ENCODE measurements around the gene SCN7A. TPM values are rescaled to one million over a fixed set of nuclear protein-coding genes. Genes with fewer than 3 reads are reported as not detected.
"Not testable (repeated sequence)": the region's sequence is repeated elsewhere in the genome, so short reads cannot be mapped to it uniquely, and the experiment has no call there.

Gene SCN7A
- total RNA-seq, 4 donors from 2014 or later, result 0.99 to 23.1 (median 3.5) TPM

GRCh38 chr2:166365239-166365638, 128.8 kb downstream of the SCN7A start:
- WGBS, 2 donors, result 89 to 94% methylated on average over 3 of the region's 3 CpGs
- intact Hi-C loops (cut with DNase I), result no loop called here
- Histone ChIP-seq H3K27ac (no peak overlapping the region), H3K4me3 (no peak overlapping the region), H3K36me3 (no peaks in the 10 kb centered on the region), H3K4me1 (no peaks in the 10 kb centered on the region), H3K27me3 (no peaks in the 10 kb centered on the region), H3K9me3 (no peaks in the 10 kb centered on the region)
- TF ChIP-seq, protein P1, sequence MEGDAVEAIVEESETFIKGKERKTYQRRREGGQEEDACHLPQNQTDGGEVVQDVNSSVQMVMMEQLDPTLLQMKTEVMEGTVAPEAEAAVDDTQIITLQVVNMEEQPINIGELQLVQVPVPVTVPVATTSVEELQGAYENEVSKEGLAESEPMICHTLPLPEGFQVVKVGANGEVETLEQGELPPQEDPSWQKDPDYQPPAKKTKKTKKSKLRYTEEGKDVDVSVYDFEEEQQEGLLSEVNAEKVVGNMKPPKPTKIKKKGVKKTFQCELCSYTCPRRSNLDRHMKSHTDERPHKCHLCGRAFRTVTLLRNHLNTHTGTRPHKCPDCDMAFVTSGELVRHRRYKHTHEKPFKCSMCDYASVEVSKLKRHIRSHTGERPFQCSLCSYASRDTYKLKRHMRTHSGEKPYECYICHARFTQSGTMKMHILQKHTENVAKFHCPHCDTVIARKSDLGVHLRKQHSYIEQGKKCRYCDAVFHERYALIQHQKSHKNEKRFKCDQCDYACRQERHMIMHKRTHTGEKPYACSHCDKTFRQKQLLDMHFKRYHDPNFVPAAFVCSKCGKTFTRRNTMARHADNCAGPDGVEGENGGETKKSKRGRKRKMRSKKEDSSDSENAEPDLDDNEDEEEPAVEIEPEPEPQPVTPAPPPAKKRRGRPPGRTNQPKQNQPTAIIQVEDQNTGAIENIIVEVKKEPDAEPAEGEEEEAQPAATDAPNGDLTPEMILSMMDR (IDR thresholded peaks at IDR 0.05), result no peak
- TF ChIP-seq POLR2A (IDR thresholded peaks at IDR 0.05), result no peak
- no peak for DNase-seq

GRCh38 chr2:166364476-166365161, 129.4 kb downstream of the SCN7A start:
- Histone ChIP-seq H3K27ac (no peak overlapping the region), H3K27me3 (no peaks in the 10 kb centered on the region), H3K4me1 (no peaks in the 10 kb centered on the region), H3K4me3 (no peak overlapping the region), H3K9me3 (no peaks in the 10 kb centered on the region), H3K36me3 (no peaks in the 10 kb centered on the region)
- DNase-seq, result no peak
- intact Hi-C loops (cut with DNase I), result no loop called here
- no peak for TF ChIP-seq POLR2A (IDR thresholded peaks at IDR 0.05)
- TF ChIP-seq, protein P1 (IDR thresholded peaks at IDR 0.05), result no peak
- 86% methylated on average over 9 of the region's 9 CpGs for WGBS, 2 donors

GRCh38 chr2:166361351-166362153, 132.5 kb downstream of the SCN7A start:
- TF ChIP-seq, protein P1 (IDR thresholded peaks at IDR 0.05), result peak in 4 of 6 experiments; percentile 22 to 51 (median 34)
- no peak for TF ChIP-seq POLR2A (IDR thresholded peaks at IDR 0.05)
- Histone ChIP-seq H3K4me3 (no peak overlapping the region), H3K27me3 (no peaks in the 10 kb centered on the region), H3K36me3 (no peaks in the 10 kb centered on the region), H3K27ac (no peak overlapping the region), H3K9me3 (no peaks in the 10 kb centered on the region), H3K4me1 (no peaks in the 10 kb centered on the region)
- DNase-seq, result no peak
- intact Hi-C loops (cut with DNase I), result no loop called here
- 55 to 57% methylated on average over 3 of the region's 3 CpGs for WGBS, 2 donors

DNA sequence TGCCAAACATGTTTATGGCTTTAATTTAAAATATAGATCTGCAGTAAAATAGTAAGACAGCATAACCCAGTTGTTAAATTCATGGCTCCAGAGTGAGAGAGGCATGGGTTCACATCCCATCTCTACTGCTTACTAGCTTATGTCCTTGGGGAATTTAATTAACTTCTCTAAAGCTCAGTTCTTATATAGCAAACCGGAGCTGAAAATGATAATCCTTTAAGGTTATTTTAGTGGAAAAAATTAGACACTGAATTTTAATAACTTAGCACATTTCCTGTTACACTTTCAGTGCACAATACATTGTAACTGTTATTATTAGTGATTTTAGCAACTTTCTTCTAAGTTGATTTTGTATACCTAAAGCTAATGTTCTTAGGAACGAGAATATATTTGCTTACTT, 133.1 kb downstream of the SCN7A start:
- Histone ChIP-seq H3K36me3 (no peaks in the 10 kb centered on the region), H3K9me3 (no peaks in the 10 kb centered on the region), H3K27ac (no peak overlapping the region), H3K4me1 (no peaks in the 10 kb centered on the region), H3K27me3 (no peaks in the 10 kb centered on the region), H3K4me3 (no peak overlapping the region)
- TF ChIP-seq, protein P1 (IDR thresholded peaks at IDR 0.05), result no peak
- TF ChIP-seq POLR2A (IDR thresholded peaks at IDR 0.05), result no peak
- intact Hi-C loops (cut with DNase I), result no loop called here
- no peak for DNase-seq
- 38 to 61% methylated on average over 2 of the region's 2 CpGs for WGBS, 2 donors

GRCh38 chr2:166360426-166360825, 133.6 kb downstream of the SCN7A start:
- intact Hi-C loops (cut with DNase I), result no loop called here
- Histone ChIP-seq H3K4me1 (no peaks in the 10 kb centered on the region), H3K27ac (no peak overlapping the region), H3K4me3 (no peak overlapping the region), H3K27me3 (no peaks in the 10 kb centered on the region), H3K9me3 (no peaks in the 10 kb centered on the region), H3K36me3 (no peaks in the 10 kb centered on the region)
- DNase-seq, result no peak
- TF ChIP-seq POLR2A (IDR thresholded peaks at IDR 0.05), result no peak
- TF ChIP-seq, protein P1 (IDR thresholded peaks at IDR 0.05), result no peak

DNA sequence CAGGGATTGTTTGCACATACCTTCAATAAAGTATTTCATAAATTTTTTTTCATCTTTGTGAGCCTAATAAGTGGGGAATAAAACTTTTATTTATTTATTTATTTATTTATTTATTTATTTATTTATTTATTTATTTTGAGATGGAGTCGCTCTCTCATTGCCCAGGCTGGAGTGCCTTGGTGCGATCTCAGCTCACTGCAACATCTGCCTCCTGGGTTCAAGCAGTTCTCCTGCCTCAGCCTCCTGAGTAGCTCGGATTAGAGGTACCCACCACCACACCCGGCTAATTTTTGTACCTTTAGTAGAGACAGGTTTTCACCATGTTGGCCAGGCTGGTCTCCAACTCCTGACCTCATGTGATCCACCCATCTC, 136.1 kb downstream of the SCN7A start:
- H3K9me3 ChIP-seq; intact Hi-C loops (cut with DNase I); H3K36me3 ChIP-seq; DNase-seq; H3K27me3 ChIP-seq; H3K4me3 ChIP-seq; H3K27ac ChIP-seq; H3K4me1 ChIP-seq: not testable (repeated sequence)
- 83 to 92% methylated on average over 4 of the region's 4 CpGs for WGBS, 2 donors

Measured in esophagus squamous epithelium (tissue), 5 donors.